T1000 (cell line): ENCODE results near the gene RAB29.

ENCODE experiments used
- DNase-seq: peaks from one replicate; lab custom pipeline; 2025; ENCODE audit warnings: mixed read lengths; lab: John Stamatoyannopoulos, UW

Gene RAB29

GRCh38 chr1:205794011-205794730 lies 18.9 kb upstream of the RAB29 start:
- DNase-seq: no peak

GRCh38 chr1:205792961-205793673 lies 17.8 kb upstream of the RAB29 start:
- DNase-seq: no peak

DNA sequence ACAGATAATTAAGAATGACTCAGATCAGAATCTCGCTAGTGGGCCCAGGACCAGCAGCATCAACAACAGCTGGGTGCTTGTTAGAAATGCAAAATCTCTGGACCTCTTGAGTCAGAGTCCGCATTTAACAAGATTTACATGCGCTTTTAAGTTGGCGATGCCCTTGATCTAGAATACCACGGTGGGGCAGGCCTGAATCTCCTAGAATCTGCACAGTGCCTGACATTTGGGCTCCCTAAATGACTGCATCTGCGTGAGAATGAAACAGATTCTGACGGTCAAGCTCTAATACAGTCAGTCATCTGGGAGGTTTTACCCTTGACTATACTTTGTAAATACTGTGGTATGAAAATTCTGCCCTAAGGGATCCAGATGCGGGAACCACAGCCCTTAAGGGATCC lies 17.2 kb upstream of the RAB29 start:
- no peak for DNase-seq

DNA sequence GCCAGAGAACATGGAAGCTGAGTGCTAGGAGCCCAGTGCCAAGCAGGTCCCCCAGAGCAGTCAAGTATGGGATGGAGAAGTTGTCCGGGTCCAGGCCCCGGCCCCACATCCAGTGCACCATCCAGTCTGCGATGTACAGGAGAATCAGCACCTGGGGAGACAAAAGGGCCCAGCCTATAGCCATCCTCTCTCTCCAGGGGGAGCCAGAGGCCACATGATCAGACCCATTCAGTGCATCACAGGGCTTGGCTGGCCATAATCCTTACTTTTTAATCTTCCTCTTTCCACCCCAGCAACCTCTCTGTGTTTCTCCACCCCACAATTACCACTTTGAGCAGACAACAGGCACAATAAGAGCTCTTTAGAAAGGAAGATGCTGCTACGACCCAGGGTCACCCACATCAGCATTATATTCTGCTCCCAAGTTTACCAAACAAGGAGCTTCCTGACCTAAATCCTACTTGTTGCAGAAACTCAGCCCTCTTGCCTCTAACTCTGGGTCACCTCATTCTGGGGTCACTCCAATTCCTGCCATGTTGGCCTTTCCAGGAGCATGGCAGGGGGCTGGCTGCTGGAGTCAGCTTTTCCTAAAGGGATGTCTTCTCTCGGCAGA lies 16.4 kb upstream of the RAB29 start:
- no peak for DNase-seq

- no peak for DNase-seq
Observed at GRCh38 chr1:205787287-205787916, 12.1 kb upstream of the RAB29 start.

- DNase-seq: no peak
Observed at GRCh38 chr1:205786601-205787000, 11.3 kb upstream of the RAB29 start.

- DNase-seq: no peak
Observed at GRCh38 chr1:205785446-205785845, 10.2 kb upstream of the RAB29 start.

DNA sequence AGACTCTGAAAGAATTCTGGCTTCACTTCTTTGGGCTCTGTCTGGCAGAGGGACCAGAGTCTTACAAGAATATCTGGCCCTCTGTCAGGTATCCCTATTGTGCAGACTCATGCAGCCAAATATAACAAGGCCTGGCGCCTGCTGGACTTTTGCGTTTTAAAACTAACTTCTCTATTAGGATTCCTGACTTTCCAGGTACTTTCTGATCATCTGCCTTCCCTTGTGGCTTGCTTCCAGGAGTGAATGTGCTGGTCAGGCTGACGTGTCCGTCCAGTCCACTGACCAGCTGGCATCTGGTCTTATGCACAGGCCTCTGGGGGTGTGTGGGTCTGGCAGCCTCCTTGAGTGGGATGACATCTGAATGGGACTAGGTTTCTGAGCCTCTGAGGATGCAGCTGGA lies 8.6 kb upstream of the RAB29 start:
- DNase-seq: no peak

- no peak for DNase-seq
Observed at GRCh38 chr1:205783433-205783795, 8.1 kb upstream of the RAB29 start.

- no peak for DNase-seq
Observed at GRCh38 chr1:205782627-205783432, 7.5 kb upstream of the RAB29 start.

DNA sequence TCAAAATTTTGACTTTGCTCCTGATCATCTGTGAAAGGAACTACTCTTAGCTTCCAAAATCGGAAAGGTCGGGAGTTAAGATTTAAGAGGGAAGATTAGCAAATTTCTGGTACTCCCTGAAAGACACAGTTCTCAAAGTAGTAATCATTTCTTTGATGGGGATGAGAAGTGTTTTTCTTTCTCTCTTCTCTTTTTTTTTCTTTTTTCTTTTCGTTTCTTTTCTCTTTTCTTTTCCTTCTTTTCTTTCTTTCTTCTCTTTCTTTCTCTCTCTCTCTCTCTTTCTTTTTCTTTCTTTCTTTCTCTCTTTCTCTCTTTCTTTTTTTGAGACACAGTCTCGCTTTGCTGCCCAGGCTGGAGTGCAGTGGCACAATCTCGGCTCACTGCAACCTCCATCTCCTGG lies 5.1 kb upstream of the RAB29 start:
- DNase-seq: no peak

DNA sequence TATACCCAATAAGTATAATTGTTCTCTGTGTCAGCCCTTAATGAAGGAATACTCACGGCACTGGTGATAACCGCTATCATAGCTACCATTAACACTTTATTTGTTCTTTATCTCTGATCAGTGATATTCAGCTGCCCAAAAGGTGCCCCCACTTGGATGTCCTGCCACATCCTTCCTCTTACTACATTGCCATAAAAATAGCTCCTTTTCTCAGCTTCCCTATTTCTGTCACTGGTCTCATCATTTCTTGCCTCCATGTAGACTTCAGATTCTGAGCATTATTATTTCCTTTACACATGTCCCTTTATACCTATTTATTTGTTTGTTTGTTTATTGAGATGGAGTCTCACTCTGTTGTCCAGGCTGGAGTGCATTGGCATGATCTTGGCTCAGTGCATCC lies 2.7 kb upstream of the RAB29 start:
- no peak for DNase-seq

- no peak for DNase-seq
Observed at GRCh38 chr1:205775717-205776056, 405 bp upstream of the RAB29 start.

DNA sequence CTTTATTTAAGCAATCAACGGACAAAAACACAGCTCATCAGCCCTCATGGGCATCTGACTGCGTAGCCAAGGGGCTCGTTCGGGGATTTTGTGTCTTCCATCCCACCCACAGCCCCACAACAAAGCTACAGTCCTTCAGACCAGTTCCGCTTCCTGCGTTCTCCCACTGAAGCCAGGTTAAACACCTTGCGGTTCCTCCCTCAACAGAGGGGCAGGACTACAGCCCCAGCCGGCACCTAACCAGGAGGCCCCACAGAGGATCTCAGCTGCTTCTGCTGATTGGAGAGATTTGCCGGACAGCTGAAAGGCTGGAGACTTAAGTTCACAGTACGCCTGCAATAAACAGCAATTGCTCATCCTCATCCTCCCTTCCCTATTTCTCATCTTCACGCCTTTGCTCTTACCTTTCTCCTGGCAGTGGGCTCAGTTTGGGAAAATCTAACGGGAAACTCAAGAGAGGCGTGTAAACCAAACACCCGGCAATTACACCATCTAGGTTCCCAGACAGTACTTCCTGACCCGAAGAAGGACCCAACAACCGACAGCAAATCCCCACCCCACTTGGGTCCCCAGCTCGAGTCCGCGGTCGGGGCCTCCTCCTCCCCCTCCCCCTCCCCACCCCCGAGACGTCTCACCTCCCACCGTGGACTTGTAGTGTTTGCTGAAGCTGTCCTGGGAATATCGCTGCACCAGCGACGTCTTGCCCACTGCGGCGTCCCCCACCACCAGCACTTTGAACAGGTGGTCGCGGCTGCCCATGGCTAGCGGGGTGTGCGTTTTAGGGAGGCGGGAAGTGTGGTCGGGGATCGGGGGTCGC lies 876 bp downstream of the RAB29 start:
- no peak for DNase-seq

GRCh38 chr1:205772607-205773032 lies 2.7 kb downstream of the RAB29 start:
- no peak for DNase-seq

DNA sequence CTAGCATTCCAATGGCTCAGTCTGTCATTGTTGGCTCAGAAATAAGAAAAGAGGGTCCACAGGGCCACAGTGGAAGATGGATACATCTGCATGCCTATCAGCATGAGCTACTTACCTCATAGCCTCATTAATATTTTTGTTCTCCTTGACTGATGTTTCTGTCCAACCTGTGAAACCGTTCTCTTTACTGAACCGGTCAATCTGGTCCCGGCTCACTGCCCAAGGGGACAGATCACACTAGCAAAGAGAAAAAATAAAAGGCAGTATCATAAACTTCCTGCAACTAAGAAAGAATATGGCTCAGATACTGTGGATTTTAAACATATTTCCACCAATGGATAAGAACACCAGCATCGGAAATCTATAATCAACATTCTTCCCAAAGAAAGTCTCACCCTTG lies 4.7 kb downstream of the RAB29 start:
- no peak for DNase-seq

- no peak for DNase-seq
Observed at GRCh38 chr1:205769641-205770365, 5.5 kb downstream of the RAB29 start.

- no peak for DNase-seq
Observed at GRCh38 chr1:205767248-205767647, 8.0 kb downstream of the RAB29 start.

- no peak for DNase-seq
Observed at GRCh38 chr1:205766570-205766969, 8.7 kb downstream of the RAB29 start.

GRCh38 chr1:205766038-205766437 lies 9.2 kb downstream of the RAB29 start:
- no peak for DNase-seq

DNA sequence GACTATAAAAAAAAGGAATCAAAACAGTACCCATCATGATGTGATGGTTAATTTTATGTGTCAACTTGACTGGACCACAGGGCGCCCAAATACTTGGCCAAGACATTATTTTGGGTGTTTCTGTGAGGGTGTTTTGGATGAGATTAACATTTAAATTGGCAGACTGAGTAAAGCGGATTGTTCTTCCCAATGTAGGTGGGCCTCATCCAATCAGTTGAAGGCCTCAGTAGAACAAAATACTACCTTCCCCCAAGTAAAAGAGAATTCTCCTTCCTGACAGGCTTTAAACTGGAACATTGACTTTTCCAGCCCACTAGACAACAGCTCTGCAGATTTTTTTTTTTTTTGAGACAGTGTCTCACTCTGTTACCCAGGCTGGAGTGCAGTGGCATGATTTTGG lies 10.7 kb downstream of the RAB29 start:
- DNase-seq: no peak
